Breast epithelium (tissue), 3 donors: ENCODE measurements around the gene RASA4.
"Not testable (repeated sequence)": the region's sequence is repeated elsewhere in the genome, so short reads cannot be mapped to it uniquely, and the experiment has no call there.

ENCODE experiments used
- CTCF ChIP-seq, 3 donors: fragments of 450-650 bp; IDR thresholded peaks; one replicate each; pipeline ENCODE4 v1.5.1; 2016 to 2017; ENCODE audit warnings: antibody characterized with exemption in 3 of 3, mild to moderate bottlenecking in 3 of 3, moderate library complexity in 3 of 3
- POLR2A ChIP-seq: fragments of 450-650 bp; IDR thresholded peaks from one replicate; pipeline ENCODE4 v1.6.1; 2016; ENCODE audit warnings: antibody characterized with exemption, mild to moderate bottlenecking, moderate library complexity
- POLR2AphosphoS5 ChIP-seq, 3 donors: sonication (generic); formaldehyde crosslinking; IDR thresholded peaks; one replicate each; pipeline ENCODE4 v1.6.1; 2017; ENCODE audit warnings: antibody characterized with exemption in 3 of 3

DNA sequence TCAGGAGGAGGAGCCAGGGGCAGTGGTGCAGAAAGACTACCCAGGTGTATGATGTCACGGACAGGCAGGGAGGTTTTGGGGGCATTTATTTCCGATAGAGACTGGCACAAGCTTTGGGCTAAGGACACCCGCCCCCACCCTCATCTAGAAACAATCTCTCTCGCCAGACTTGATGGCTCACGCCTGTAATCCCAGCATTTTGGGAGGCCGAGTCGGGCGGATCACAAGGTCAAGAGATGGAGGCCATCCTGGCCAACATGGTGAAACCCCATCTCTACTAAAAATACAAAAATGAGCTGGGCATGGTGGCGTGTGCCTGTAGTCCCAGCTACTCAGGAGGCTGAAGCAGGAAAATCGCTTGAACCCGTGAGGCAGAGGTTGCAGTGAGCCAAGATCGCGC lies 20.4 kb upstream of the RASA4 start:
- TF ChIP-seq CTCF (IDR thresholded peaks at IDR 0.05); POLR2AphosphoS5 (IDR thresholded peaks at IDR 0.05); POLR2A: not testable (repeated sequence)
